Measurements from ENCODE around the gene ZIC4.

- no peak for TF ChIP-seq POLR2A (IDR thresholded peaks at IDR 0.05; ENCODE audit: low read length)
- TF ChIP-seq GATA1 (IDR thresholded peaks at IDR 0.05; ENCODE audit: low read depth, low read length) = no peak
Observed at GRCh38 chr3:147410526-147411237, 4.3 kb upstream of the ZIC4 start.
